Muscle layer of duodenum (tissue), 2 donors: ENCODE measurements around the gene PLEKHA6.

Experiments
- H3K27ac ChIP-seq: one replicate; pipeline ENCODE4 v1.7.0; 2013; ENCODE audit warnings: mild to moderate bottlenecking, low read length
- H3K27me3 ChIP-seq: one replicate; pipeline ENCODE4 v1.7.0; 2013; ENCODE audit warnings: low read depth, mild to moderate bottlenecking, control low read depth, low read length
- H3K36me3 ChIP-seq, 2 donors: one replicate each; pipeline ENCODE4 v1.7.0; 2013; ENCODE audit warnings: low read length in 2 of 2, control low read depth in 1 of 2, mild to moderate bottlenecking in 1 of 2; ENCODE audit not compliant: insufficient read depth in 2 of 2, control insufficient read depth in 1 of 2
- H3K4me1 ChIP-seq, 2 donors: one replicate each; pipeline ENCODE4 v1.7.0; 2013; ENCODE audit warnings: low read length in 2 of 2, mild to moderate bottlenecking in 2 of 2, control low read depth in 1 of 2, moderate library complexity in 1 of 2; ENCODE audit not compliant: insufficient read depth in 2 of 2, control insufficient read depth in 1 of 2
- H3K4me3 ChIP-seq, 2 donors: one replicate each; pipeline ENCODE4 v1.7.0; 2013; ENCODE audit warnings: low read length in 2 of 2, low read depth in 1 of 2, mild to moderate bottlenecking in 1 of 2
- H3K9me3 ChIP-seq, 2 donors: one replicate each; pipeline ENCODE4 v1.7.0; 2013; ENCODE audit warnings: low read length in 2 of 2, control low read depth in 1 of 2, mild to moderate bottlenecking in 1 of 2; ENCODE audit not compliant: control insufficient read depth in 1 of 2
- donor health status: healthy.

The PLEKHA6 gene

DNA sequence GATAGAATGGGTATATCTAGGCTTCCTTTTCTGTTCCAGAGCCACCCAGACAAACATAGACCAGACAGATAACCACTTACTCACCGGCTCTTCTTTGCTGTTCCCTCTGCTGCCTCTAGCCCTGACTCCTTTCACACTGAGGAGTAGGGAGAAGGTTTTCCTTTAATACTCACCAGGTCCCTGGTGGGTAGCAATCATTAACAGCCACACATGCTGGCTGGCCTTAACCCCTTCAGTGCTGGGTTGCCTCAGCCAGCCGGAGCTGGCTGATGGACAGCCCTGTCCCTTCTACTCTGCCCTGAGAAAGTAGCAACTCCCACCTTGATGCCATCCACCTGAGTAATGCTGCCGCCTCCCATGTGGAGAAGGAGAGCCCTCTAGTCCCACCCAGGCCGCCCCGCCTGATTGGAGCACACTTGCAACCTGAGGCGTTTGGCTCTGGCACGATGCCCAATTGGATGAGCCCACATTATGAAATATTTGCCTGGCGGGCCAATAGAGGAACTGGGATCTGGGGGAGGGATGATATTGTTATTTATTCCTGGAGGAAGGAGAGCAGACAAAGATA, 71.6 kb downstream of the PLEKHA6 start:
- Histone ChIP-seq H3K4me3 (no peak overlapping the region), H3K27ac (no peak overlapping the region), H3K36me3 (no peaks in the 10 kb centered on the region), H3K9me3 (no peaks in the 10 kb centered on the region), H3K4me1 (peaks cover 6 to 23% of the 10 kb centered on the region in 2 donors), H3K27me3 (no peaks in the 10 kb centered on the region)

DNA sequence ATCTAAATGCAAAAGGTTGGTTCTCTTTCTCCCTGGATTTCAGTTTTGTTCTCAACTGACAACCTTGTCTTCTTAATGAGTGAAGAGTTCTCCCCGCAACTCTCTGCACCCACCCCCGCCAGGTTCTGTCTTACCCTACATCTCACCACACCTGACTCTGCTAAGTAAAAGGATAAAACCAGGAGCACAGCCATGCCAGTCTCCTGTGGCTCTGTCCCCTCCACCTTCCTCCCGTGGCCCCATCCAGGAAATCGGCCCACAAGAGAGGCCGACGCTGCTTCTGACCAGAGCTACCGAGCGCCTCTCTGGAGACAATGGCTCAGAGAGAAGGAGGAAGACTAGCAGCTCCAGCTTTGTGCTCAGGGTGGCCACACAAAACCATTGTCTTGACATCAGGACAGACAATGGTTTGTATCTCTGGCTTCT, 72.2 kb downstream of the PLEKHA6 start:
- no peak overlapping the region for H3K27ac ChIP-seq
- H3K4me1 ChIP-seq = peaks cover 6 to 19% of the 10 kb centered on the region in 2 donors
- no peaks in the 10 kb centered on the region for H3K36me3 ChIP-seq
- H3K9me3 ChIP-seq = no peaks in the 10 kb centered on the region
- no peaks in the 10 kb centered on the region for H3K27me3 ChIP-seq
- H3K4me3 ChIP-seq = no peak overlapping the region

DNA sequence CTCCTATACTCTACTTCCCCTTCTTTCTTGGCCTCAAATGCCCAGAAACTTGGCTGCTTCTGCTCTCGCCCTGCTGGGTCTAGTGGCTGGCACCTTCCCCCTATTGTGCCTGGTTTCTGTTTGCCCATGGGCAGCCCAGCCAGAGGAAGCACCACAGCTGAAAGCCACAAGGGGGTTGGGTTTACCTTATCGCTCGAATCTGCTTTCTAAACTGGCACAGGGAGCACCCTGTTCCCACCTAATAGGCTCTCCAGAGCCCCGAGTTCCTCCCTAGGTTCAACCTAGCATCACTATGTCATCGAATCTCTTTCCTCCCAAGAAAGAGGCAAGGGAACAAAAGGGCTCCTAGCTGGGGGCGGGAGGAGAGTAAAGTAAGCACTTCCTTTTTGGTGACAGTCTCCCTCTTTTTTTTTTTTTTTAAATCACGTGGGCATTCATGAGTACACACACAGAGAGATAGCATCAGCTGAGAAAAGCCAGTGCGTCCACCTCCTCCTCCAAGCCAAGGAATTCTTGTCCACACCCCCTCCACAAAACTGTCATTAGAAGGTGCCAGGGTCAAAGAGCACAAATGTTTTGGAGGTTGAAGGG, 72.8 kb downstream of the PLEKHA6 start:
- Histone ChIP-seq H3K36me3 (no peaks in the 10 kb centered on the region), H3K27ac (peak overlapping the region; percentile 57), H3K4me3 (peak overlapping the region in 1 of 2 donors; percentile 37), H3K27me3 (no peaks in the 10 kb centered on the region), H3K4me1 (peaks cover 6 to 16% of the 10 kb centered on the region in 2 donors), H3K9me3 (no peaks in the 10 kb centered on the region)

DNA sequence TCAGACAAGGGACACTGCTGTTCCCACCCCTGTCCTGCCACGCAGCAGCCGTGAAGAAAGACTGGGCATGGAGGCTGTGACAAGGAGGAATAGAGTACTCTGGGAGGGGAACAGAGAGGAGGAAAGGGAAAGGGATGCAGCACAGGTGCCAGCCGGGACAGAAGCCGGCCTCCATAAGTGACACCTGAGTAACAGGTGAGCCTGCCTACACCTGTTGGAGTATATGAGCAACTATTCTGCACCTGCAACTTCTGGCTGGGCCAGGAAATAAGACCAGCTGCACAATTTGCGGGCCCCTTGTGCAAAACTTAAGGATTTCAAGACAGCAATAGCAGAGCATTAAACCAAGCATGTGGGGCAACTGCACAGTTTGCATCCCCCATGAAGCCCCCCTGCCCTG, 73.4 kb downstream of the PLEKHA6 start:
- peak overlapping the region in 1 of 2 donors; percentile 37 for H3K4me3 ChIP-seq
- H3K9me3 ChIP-seq = no peaks in the 10 kb centered on the region
- no peak overlapping the region for H3K27ac ChIP-seq
- no peaks in the 10 kb centered on the region for H3K27me3 ChIP-seq
- no peaks in the 10 kb centered on the region for H3K36me3 ChIP-seq
- H3K4me1 ChIP-seq = peaks cover 6 to 16% of the 10 kb centered on the region in 2 donors

DNA sequence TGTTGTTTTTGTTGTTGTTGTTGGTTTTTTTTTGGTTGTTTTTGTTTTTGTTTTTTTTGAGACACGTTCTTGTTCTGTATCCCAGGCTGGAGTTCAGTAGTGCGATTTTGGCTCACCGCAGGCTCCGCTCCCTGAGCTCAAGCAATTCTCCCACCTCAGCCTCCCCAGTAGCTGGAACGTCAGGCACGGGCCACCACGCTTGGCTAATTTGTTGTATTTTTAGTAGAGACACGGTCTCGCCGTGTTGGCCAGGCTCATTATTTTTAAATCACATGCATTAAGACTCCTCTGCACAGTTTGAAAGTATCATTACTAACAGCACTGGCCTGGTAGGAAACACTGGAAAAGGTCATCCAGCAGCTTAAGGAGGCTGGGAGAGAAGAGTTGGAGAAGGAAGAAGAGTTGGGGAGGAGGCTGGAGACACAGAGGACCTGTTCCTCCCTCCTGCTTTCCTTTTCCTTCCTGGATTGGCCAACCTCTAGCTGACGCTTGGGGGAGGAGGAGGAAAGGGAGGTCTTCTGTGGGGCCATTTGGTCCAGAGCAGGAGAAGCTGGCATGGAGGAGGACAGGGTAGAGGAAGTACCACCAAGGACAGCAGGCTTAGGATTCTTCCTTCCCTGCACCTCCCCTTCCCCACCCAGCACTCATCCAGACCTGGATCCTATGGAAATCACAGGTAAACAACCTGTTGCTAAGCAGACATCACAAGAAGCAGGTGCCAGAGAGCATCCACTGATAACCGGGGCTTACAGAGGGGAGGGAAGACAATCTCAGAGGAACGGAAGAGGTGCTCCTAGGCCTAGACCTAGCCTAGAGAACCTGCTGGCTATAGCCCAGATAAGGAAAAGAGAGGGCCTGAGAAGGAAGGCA, 74.1 kb downstream of the PLEKHA6 start:
- Histone ChIP-seq H3K4me1 (peaks cover 6 to 16% of the 10 kb centered on the region in 2 donors), H3K27ac (no peak overlapping the region), H3K9me3 (no peaks in the 10 kb centered on the region), H3K4me3 (no peak overlapping the region), H3K27me3 (no peaks in the 10 kb centered on the region), H3K36me3 (no peaks in the 10 kb centered on the region)

DNA sequence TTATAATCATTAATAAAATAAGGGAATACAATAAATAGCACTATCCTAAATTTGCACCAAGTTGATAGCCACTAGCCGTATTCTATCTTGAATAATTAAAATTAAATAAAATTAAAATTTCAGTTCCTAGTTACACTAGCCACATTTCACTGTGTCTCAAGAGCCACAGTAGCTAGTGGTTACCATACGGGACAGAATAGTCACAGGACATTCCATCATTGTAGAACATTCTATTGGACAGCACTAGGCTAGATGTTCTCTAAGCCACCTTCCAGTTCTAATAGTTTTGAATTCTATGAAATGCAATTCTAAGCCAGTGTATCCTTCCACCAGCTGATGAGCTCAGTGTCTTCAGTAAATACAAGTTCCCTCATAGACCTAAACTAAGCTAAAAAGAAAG, 74.8 kb downstream of the PLEKHA6 start:
- Histone ChIP-seq H3K4me3 (no peak overlapping the region), H3K27me3 (no peaks in the 10 kb centered on the region), H3K9me3 (no peaks in the 10 kb centered on the region), H3K27ac (no peak overlapping the region), H3K4me1 (peaks cover 6 to 16% of the 10 kb centered on the region in 2 donors), H3K36me3 (no peaks in the 10 kb centered on the region)

DNA sequence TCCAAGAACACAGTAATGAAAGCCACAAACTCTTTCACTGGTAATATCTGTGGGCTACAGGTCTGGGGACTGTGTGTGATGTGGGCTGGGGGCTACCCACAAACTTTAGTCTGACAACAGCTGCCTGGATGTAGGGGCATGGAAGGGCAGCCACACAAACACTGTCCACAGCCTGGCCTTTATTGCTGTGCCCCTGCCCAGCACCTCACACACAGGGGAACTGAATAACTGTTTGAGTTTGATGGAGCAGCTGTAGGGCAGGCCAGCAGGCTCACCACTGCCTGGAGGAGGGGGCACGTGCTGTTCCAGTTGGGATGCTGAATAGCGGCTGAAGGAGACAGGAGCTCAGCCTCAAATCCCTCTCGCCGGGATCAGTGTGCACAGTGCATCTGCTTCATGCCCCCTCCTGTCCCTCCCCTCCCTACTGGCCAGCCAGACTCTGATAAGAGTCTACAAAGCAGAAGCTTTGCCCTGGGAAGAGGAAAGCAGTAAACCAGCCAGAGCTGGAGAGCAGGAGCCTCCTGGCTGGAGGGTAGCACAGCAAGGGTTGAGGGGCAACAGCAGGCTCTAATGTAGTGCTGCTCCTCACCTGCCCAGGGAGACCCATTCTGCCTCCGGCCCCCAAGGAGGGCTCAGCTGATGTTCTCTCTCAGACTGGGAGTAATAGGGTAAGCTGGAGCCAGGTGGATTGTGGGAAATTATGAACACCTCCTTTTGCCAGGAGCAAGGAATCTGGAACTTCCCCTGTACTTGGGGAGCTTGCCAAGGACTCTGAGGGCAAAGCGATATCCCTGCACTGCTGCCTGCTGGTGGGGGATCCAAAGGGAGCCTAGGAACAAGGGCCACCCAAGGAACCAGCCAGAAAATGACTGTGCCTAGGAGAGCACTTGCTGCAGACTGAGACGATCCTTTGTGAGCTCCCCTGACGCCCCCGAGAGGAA, 75.7 kb downstream of the PLEKHA6 start:
- Histone ChIP-seq H3K4me3 (no peak overlapping the region), H3K27me3 (no peaks in the 10 kb centered on the region), H3K36me3 (no peaks in the 10 kb centered on the region), H3K27ac (no peak overlapping the region), H3K9me3 (no peaks in the 10 kb centered on the region), H3K4me1 (peaks cover 6 to 16% of the 10 kb centered on the region in 2 donors)

DNA sequence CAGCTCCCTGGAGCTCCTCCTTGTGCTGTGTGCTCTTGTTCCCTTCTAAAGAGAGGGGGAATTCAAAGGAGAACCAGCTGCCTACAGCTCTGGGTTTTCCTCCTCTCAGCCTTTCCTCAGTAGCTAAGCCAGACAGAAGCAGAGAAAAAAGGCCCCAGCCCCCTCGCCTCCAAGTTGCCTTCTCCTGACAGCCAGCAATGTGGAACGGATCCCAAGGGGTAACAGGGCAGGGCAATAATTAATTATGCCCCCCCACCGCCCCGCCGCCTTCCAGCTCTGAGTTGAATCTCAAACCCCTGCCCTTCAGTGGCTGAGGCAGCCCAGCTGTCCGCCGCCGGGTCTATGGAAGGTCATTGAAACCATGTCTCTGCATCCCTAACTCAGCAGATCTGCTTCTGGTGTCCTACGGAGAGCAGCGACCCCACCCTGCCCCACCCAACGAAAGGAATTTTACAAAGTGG, 76.9 kb downstream of the PLEKHA6 start:
- H3K4me3 ChIP-seq = no peak overlapping the region
- no peak overlapping the region for H3K27ac ChIP-seq
- H3K36me3 ChIP-seq = no peaks in the 10 kb centered on the region
- no peaks in the 10 kb centered on the region for H3K27me3 ChIP-seq
- peaks cover 0 to 16% of the 10 kb centered on the region in 2 donors for H3K4me1 ChIP-seq
- no peaks in the 10 kb centered on the region for H3K9me3 ChIP-seq

DNA sequence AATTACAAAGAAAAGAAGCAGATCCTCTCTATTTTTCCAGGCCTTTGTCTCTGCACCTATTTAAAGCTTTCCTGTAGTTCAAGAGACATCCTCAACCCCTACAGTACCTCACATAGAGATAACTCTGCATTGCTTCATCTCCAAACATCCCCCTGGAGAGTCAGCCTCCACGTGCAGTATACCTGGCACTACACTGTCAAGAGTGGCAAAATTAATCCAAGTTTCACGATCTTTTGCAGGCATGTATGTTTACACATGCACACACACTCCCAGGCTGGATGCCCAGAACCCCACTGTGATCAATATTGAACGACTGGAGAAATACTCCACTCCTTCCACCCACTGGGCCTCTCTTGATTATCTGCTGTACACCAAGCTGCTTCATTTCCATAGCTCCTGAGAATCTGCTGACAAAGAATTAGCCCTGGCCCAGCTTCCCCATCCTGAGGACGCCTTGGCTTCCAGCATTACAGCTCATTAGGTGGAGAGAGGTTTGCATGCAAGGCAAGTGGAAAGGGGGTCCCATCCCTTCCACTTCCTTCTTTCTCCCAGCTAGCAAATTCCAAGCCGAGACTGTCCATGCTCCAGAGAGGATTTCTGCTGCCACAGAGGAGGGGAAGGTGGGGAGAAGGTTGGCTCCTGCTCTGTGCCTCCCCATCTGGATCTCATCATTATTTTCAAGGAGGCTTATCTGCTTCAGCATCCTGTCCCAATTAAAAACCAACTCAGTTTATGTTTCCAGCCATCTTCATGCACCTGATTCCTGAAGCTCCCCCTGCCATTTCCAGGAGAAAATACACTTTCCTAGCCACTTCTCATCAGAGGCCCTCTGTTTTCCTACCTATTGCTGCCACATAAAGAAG, 79.4 kb downstream of the PLEKHA6 start:
- Histone ChIP-seq H3K27ac (no peak overlapping the region), H3K4me1 (peaks cover 0 to 4% of the 10 kb centered on the region in 2 donors), H3K36me3 (no peaks in the 10 kb centered on the region), H3K9me3 (no peaks in the 10 kb centered on the region), H3K27me3 (no peaks in the 10 kb centered on the region), H3K4me3 (no peak overlapping the region)

DNA sequence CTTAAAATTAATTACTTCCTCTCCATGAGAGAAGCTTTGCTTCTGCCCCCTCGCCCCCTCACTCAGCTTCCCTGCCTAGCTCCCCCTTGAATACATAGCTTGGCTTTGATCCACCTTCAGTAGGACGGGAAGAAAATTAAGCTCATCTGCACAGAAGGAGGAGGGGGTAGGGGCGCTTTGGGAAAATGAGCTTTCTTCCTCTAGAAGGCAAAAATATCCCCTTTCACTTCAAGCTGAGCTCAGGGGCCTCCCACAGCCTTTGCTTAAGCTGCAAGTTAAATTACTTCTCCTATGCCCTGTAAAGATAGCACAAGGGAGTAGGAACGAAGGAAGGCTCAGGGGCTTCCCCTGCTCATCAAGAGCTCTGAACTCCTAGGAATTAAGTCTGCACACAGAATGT, 80.8 kb downstream of the PLEKHA6 start:
- H3K27me3 ChIP-seq = no peaks in the 10 kb centered on the region
- no peak overlapping the region for H3K27ac ChIP-seq
- peaks cover 0 to 4% of the 10 kb centered on the region in 2 donors for H3K4me1 ChIP-seq
- no peaks in the 10 kb centered on the region for H3K9me3 ChIP-seq
- no peaks in the 10 kb centered on the region for H3K36me3 ChIP-seq
- no peak overlapping the region for H3K4me3 ChIP-seq
